Naive thymus-derived CD4-positive, alpha-beta T cell (primary cell): Measurements from ENCODE around the gene CFAP410. TPM values are rescaled to one million over a fixed set of nuclear protein-coding genes. Genes with fewer than 3 reads are reported as not detected.

Experiments
- ATAC-seq: fragments of 150-1000 bp; cut with Tn5 transposase; 2 replicates; pipeline ENCODE4 v1.10.0; 2021; ENCODE audit warnings: mild to moderate bottlenecking, moderate library complexity
- CTCF ChIA-PET: fragments of 350-600 bp; sonication (Branson Sonifier 250); formaldehyde crosslinking; loops from one replicate; lab custom pipeline; 2021; ENCODE audit warnings: antibody characterized with exemption; lab: Charles Lee
- POLR2A ChIA-PET: fragments of 350-600 bp; sonication (Branson Sonifier 250); formaldehyde crosslinking; loops from one replicate; lab custom pipeline; 2021; ENCODE audit warnings: antibody characterized with exemption, inconsistent platforms; lab: Charles Lee
- DNase-seq, 9 donors: peaks; one replicate each; pipeline versions ENCODE4 v3.0.0 to v3.0.0-alpha.2; 2020 to 2022; ENCODE audit warnings: mixed read lengths in 1 of 9
- H3K27ac ChIP-seq: one replicate; pipeline ENCODE4 v1.7.0; 2013; ENCODE audit warnings: mild to moderate bottlenecking, low read depth, low read length, moderate library complexity
- H3K27me3 ChIP-seq, 2 donors: one replicate each; pipeline ENCODE4 v1.7.0; 2013; ENCODE audit warnings: low read length in 2 of 2, mild to moderate bottlenecking in 2 of 2, moderate library complexity in 2 of 2; ENCODE audit not compliant: control insufficient read depth in 2 of 2, insufficient read depth in 2 of 2
- H3K36me3 ChIP-seq, 3 experiments: 1 replicate in 2 of 3; 2 replicates in 1 of 3; pipeline ENCODE4 v1.7.0; 2013; ENCODE audit warnings: low read length in 3 of 3, mild to moderate bottlenecking in 3 of 3, moderate library complexity in 1 of 3; ENCODE audit not compliant: insufficient read depth in 3 of 3, control insufficient read depth in 2 of 3
- H3K4me1 ChIP-seq, 2 donors: one replicate each; pipeline ENCODE4 v1.7.0; 2013; ENCODE audit warnings: low read length in 2 of 2, mild to moderate bottlenecking in 2 of 2, moderate library complexity in 1 of 2; ENCODE audit not compliant: control insufficient read depth in 2 of 2, insufficient read depth in 2 of 2
- H3K4me3 ChIP-seq: 2 replicates; pipeline ENCODE4 v1.7.0; 2013; ENCODE audit warnings: mild to moderate bottlenecking, low read length
- H3K9me3 ChIP-seq, 3 experiments: 1 replicate in 2 of 3; 2 replicates in 1 of 3; pipeline ENCODE4 v1.7.0; 2013; ENCODE audit warnings: low read length in 3 of 3; ENCODE audit not compliant: control insufficient read depth in 2 of 3
- H3K27ac Mint-ChIP-seq, 9 donors: one replicate each; pipeline ENCODE4 v1.8.0; 2020 to 2022; ENCODE audit warnings: mixed read lengths in 9 of 9, mild to moderate bottlenecking in 8 of 9, moderate library complexity in 5 of 9, inconsistent platforms in 2 of 9
- H3K27me3 Mint-ChIP-seq, 5 donors: one replicate each; pipeline ENCODE4 v1.8.0; 2021 to 2022; ENCODE audit warnings: mixed read lengths in 5 of 5, mild to moderate bottlenecking in 1 of 5
- H3K36me3 Mint-ChIP-seq, 5 donors: one replicate each; pipeline ENCODE4 v1.8.0; 2020 to 2022; ENCODE audit warnings: mixed read lengths in 5 of 5, mild to moderate bottlenecking in 3 of 5, inconsistent platforms in 1 of 5
- H3K4me1 Mint-ChIP-seq, 7 donors: one replicate each; pipeline ENCODE4 v1.8.0; 2020 to 2022; ENCODE audit warnings: mixed read lengths in 7 of 7, mild to moderate bottlenecking in 3 of 7, inconsistent platforms in 1 of 7
- H3K4me3 Mint-ChIP-seq, 10 donors: one replicate each; pipeline ENCODE4 v1.8.0; 2020 to 2022; ENCODE audit warnings: mild to moderate bottlenecking in 10 of 10, mixed read lengths in 10 of 10, moderate library complexity in 6 of 10, inconsistent platforms in 2 of 10
- H3K9me3 Mint-ChIP-seq, 11 donors: one replicate each; pipeline ENCODE4 v1.8.0; 2020 to 2022; ENCODE audit warnings: mixed read lengths in 11 of 11, mild to moderate bottlenecking in 4 of 11, inconsistent platforms in 1 of 11, moderate library complexity in 1 of 11
- intact Hi-C, 2 donors: fragments of 100-400 bp; cut with micrococcal nuclease; formaldehyde crosslinking; loops; one replicate each; pipeline ENCODE4 v1.15.1; 2023
- polyA plus RNA-seq, 2 donors: library from polyadenylated mRNA; unstranded; fragments of 300-500 nt; fragmentation: Illumina TruSeq; gene quantifications; one replicate each; pipeline ENCODE4 v1.2.3, GENCODE V29; 2021
- total RNA-seq, 6 experiments: library from RNA in 5 of 6; stranded (reverse) in 5 of 6; gene quantifications; 1 replicate in 5 of 6; 2 replicates in 1 of 6; pipeline ENCODE4 v1.2.3 and lab custom pipeline; 2021 to 2026

Gene CFAP410
- total RNA-seq, result 10 to 100 TPM; 20.8 to 66.7 (median 49.5) TPM
- 10 to 100 TPM; 26.3 to 45.4 TPM for polyA plus RNA-seq
- total RNA-seq (lab: John Stamatoyannopoulos, UW), result 66.5 reads per million, percentile 77 among the genes with 10 or more reads in this experiment

- Histone ChIP-seq H3K36me3 (peaks cover 0 to 29% (median 0%) of the 10 kb centered on the region in 3 experiments), H3K27me3 (no peaks in the 10 kb centered on the region), H3K4me3 (peak within 1 kb of the TSS; percentile 97), H3K27ac (peak within 1 kb of the TSS; percentile 96), H3K4me1 (peaks cover 10 to 15% of the 10 kb centered on the region in 2 donors), H3K9me3 (no peaks in the 10 kb centered on the region)
- Mint-ChIP-seq H3K9me3 (peaks cover 0 to 3% (median 0%) of the 10 kb centered on the region in 11 donors), H3K36me3 (peaks cover 0 to 4% (median 0%) of the 10 kb centered on the region in 5 donors), H3K27me3 (no peaks in the 10 kb centered on the region), H3K4me1 (peaks cover 4 to 33% (median 24%) of the 10 kb centered on the region in 7 donors), H3K4me3 (peak within 1 kb of the TSS; percentile 85 to 95 (median 92)), H3K27ac (peak within 1 kb of the TSS; percentile 95 to 100 (median 97))
- intact Hi-C loops, result loop anchor here (1.0 to 10.0 kb wide), 7 partner anchors 38 to 1367 kb away; partner anchors contain the start of genes LRRC3 (in 1 of the 2), PCBP3 (in 1 of the 2), PFKL (in 1 of the 2) and PKNOX1 (in 1 of the 2)
- CTCF ChIA-PET, result interaction anchor here (1.5 kb wide), 1 partner anchor 38 kb away, joined by 4 read pairs; no protein-coding TSS in a partner anchor
- POLR2A ChIA-PET, result interaction anchor here (0.6 to 4.6 kb wide), 9 partner anchors 11 to 515 kb away, joined by 3 to 37 read pairs (median 4); partner anchors contain the start of genes PFKL, TRAPPC10 and TRPM2
- peak; percentile 92 for ATAC-seq
- DNase-seq, result peak; percentile 94 to 97 (median 97)
Observed at GRCh38 chr21:44338971-44339910, at the start of gene CFAP410. CFAP410 (minus strand) TSS chr21:44339390; CDS start chr21:44339194, 196 bp downstream.

- Mint-ChIP-seq H3K9me3 (peaks cover 12 to 50% (median 26%) of the 10 kb centered on the region in 11 donors), H3K4me3 (no peak overlapping the region), H3K36me3 (peaks cover 17 to 72% (median 34%) of the 10 kb centered on the region in 5 donors), H3K27me3 (no peaks in the 10 kb centered on the region), H3K4me1 (peaks cover 0 to 10% (median 0%) of the 10 kb centered on the region in 7 donors), H3K27ac (no peak overlapping the region)
- intact Hi-C loops, result no loop called here
- DNase-seq, result no peak
- ChIA-PET CTCF (no interaction called here), POLR2A (no interaction called here)
- ATAC-seq, result no peak
- Histone ChIP-seq H3K27me3 (no peaks in the 10 kb centered on the region), H3K27ac (no peak overlapping the region), H3K36me3 (peaks cover 0 to 8% (median 0%) of the 10 kb centered on the region in 3 experiments), H3K4me1 (no peaks in the 10 kb centered on the region), H3K4me3 (no peak overlapping the region), H3K9me3 (peaks cover 0 to 18% (median 17%) of the 10 kb centered on the region in 3 experiments)
Observed at GRCh38 chr21:44384968-44385367, 45.8 kb upstream of the CFAP410 start.

- intact Hi-C loops, result no loop called here
- ChIA-PET POLR2A (no interaction called here), CTCF (no interaction called here)
Observed at GRCh38 chr21:44383216-44383615, 44.0 kb upstream of the CFAP410 start.

GRCh38 chr21:44382536-44382935 lies 43.3 kb upstream of the CFAP410 start:
- CTCF ChIA-PET, result no interaction called here
- Histone ChIP-seq H3K27me3 (no peaks in the 10 kb centered on the region), H3K36me3 (peaks cover 0 to 8% (median 0%) of the 10 kb centered on the region in 3 experiments), H3K4me1 (no peaks in the 10 kb centered on the region), H3K9me3 (peaks cover 0 to 18% (median 17%) of the 10 kb centered on the region in 3 experiments), H3K27ac (no peak overlapping the region), H3K4me3 (no peak overlapping the region)
- Mint-ChIP-seq H3K27ac (no peak overlapping the region), H3K9me3 (peaks cover 12 to 50% (median 26%) of the 10 kb centered on the region in 11 donors), H3K27me3 (no peaks in the 10 kb centered on the region), H3K4me1 (peaks cover 0 to 10% (median 0%) of the 10 kb centered on the region in 7 donors), H3K4me3 (no peak overlapping the region), H3K36me3 (peaks cover 24 to 68% (median 31%) of the 10 kb centered on the region in 5 donors)
- intact Hi-C loops, result no loop called here
- no peak for ATAC-seq
- no peak for DNase-seq
- POLR2A ChIA-PET, result no interaction called here

More at GRCh38 chr21:44383216-44383615, 44.0 kb upstream of the CFAP410 start:
- Histone ChIP-seq H3K36me3 (peaks cover 0 to 8% (median 0%) of the 10 kb centered on the region in 3 experiments), H3K27ac (no peak overlapping the region), H3K9me3 (peaks cover 0 to 18% (median 17%) of the 10 kb centered on the region in 3 experiments), H3K27me3 (no peaks in the 10 kb centered on the region), H3K4me1 (no peaks in the 10 kb centered on the region), H3K4me3 (no peak overlapping the region)
- Mint-ChIP-seq H3K27me3 (no peaks in the 10 kb centered on the region), H3K9me3 (peaks cover 12 to 50% (median 26%) of the 10 kb centered on the region in 11 donors), H3K4me3 (no peak overlapping the region), H3K4me1 (peaks cover 0 to 10% (median 0%) of the 10 kb centered on the region in 7 donors), H3K36me3 (peaks cover 24 to 69% (median 31%) of the 10 kb centered on the region in 5 donors), H3K27ac (no peak overlapping the region)
- no peak for DNase-seq
- no peak for ATAC-seq

- H3K4me1 ChIP-seq, result no peaks in the 10 kb centered on the region
- H3K27ac Mint-ChIP-seq, result no peak overlapping the region
- H3K36me3 Mint-ChIP-seq, result peaks cover 24 to 72% (median 31%) of the 10 kb centered on the region in 5 donors
- peaks cover 0 to 13% (median 0%) of the 10 kb centered on the region in 7 donors for H3K4me1 Mint-ChIP-seq
- H3K9me3 Mint-ChIP-seq, result peaks cover 12 to 50% (median 26%) of the 10 kb centered on the region in 11 donors
- no peaks in the 10 kb centered on the region for H3K27me3 ChIP-seq
- no peak overlapping the region for H3K4me3 ChIP-seq
- intact Hi-C loops, result no loop called here
- no peak overlapping the region for H3K4me3 Mint-ChIP-seq
- peaks cover 0 to 8% (median 0%) of the 10 kb centered on the region in 3 experiments for H3K36me3 ChIP-seq
- DNase-seq, result no peak
- ChIA-PET POLR2A (no interaction called here), CTCF (no interaction called here)
- no peak for ATAC-seq
- peaks cover 0 to 18% (median 17%) of the 10 kb centered on the region in 3 experiments for H3K9me3 ChIP-seq
- H3K27me3 Mint-ChIP-seq, result no peaks in the 10 kb centered on the region
- H3K27ac ChIP-seq, result no peak overlapping the region
Observed at GRCh38 chr21:44381874-44382273, 42.7 kb upstream of the CFAP410 start.

GRCh38 chr21:44380876-44381275 lies 41.7 kb upstream of the CFAP410 start:
- H3K9me3 ChIP-seq, result peaks cover 0 to 18% (median 17%) of the 10 kb centered on the region in 3 experiments
- Mint-ChIP-seq H3K4me3 (no peak overlapping the region), H3K9me3 (peaks cover 12 to 41% (median 25%) of the 10 kb centered on the region in 11 donors), H3K27ac (no peak overlapping the region), H3K4me1 (peaks cover 0 to 17% (median 2%) of the 10 kb centered on the region in 7 donors), H3K27me3 (no peaks in the 10 kb centered on the region), H3K36me3 (peaks cover 23 to 72% (median 26%) of the 10 kb centered on the region in 5 donors)
- POLR2A ChIA-PET, result no interaction called here
- no peak for ATAC-seq
- no peak overlapping the region for H3K4me3 ChIP-seq
- H3K27me3 ChIP-seq, result no peaks in the 10 kb centered on the region
- peaks cover 0 to 8% (median 0%) of the 10 kb centered on the region in 3 experiments for H3K36me3 ChIP-seq
- CTCF ChIA-PET, result no interaction called here
- H3K4me1 ChIP-seq, result peaks cover under 1% of the 10 kb centered on the region in 2 donors
- intact Hi-C loops, result no loop called here
- H3K27ac ChIP-seq, result no peak overlapping the region
- DNase-seq, result no peak
